Uterus (tissue), 2 donors: ENCODE data around the gene GLT8D2.

Source experiments
- CTCF ChIP-seq, 4 experiments: fragments of 200-600 bp in 2 of 4; fragments of 450-650 bp in 2 of 4; sonication (generic) in 2 of 4; IDR thresholded peaks; one replicate each; pipeline ENCODE4 v1.5.1; 2016 to 2019; ENCODE audit warnings: antibody characterized with exemption in 4 of 4, mild to moderate bottlenecking in 2 of 4, moderate library complexity in 1 of 4
- POLR2A ChIP-seq, 2 donors: fragments of 450-650 bp; IDR thresholded peaks; one replicate each; pipeline ENCODE4 v1.6.1; 2016; ENCODE audit warnings: antibody characterized with exemption in 2 of 2, mild to moderate bottlenecking in 1 of 2, moderate library complexity in 1 of 2

DNA sequence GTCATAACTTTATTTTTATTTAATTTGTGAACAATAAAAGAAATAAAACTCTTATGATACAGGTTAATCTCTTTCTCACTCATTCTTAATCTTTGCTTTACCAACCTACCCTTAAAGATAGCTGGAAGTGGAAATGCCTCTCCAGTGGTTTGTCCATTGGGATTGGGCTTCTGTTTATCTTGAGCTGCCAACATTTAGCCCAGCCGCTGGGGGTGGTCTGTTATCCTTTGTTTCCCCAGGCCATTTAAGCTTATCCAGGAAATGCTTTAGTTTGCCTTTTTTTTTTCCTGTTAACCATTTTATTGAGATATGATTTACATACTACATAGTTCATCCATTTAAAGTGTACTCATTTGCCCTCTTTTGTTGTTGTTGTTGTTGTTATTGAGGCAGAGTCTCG, 76.1 kb downstream of the GLT8D2 start:
- no peak for TF ChIP-seq CTCF (IDR thresholded peaks at IDR 0.05)
- TF ChIP-seq POLR2A (IDR thresholded peaks at IDR 0.05) = no peak
